ENCODE results near the gene RARRES1. TPM values are rescaled to one million over a fixed set of nuclear protein-coding genes. Genes with fewer than 3 reads are reported as not detected.

The RARRES1 gene
- total RNA-seq, 2 donors from 2014 or later, result 0.41 TPM; not detected in 1

DNA sequence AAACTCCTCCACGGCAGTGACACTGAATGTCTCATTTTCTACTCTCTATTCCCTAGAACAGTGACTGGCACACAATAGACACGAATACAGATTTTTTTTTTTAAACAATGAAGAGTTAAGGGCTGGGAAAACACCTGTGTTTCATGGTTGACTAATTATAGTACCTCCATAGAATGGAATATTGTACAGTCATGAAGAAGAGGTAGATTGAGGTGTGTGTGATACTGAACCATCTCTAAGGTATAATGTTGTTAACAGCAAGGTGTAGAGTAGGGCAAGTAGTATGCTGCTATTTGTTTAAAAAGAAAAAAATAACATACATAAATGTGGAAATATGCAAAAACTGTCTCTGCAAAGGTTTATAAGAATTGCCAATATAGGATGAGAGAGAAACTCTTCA, 5.2 kb upstream of the RARRES1 start:
- Mint-ChIP-seq H3K27me3 (ENCODE audit: low read depth) (no peaks in the 10 kb centered on the region), H3K9me3 (peaks cover 0 to 2% of the 10 kb centered on the region in 2 donors), H3K4me1 (ENCODE audit: low read depth) (no peaks in the 10 kb centered on the region), H3K36me3 (ENCODE audit: insufficient read depth in 2 of 2) (peaks cover 2 to 3% of the 10 kb centered on the region in 2 donors), H3K27ac (no peak overlapping the region), H3K4me3 (no peak overlapping the region)
- DNase-seq (no peak), ATAC-seq (replicated peaks in 1 of 2) (no peak)

DNA sequence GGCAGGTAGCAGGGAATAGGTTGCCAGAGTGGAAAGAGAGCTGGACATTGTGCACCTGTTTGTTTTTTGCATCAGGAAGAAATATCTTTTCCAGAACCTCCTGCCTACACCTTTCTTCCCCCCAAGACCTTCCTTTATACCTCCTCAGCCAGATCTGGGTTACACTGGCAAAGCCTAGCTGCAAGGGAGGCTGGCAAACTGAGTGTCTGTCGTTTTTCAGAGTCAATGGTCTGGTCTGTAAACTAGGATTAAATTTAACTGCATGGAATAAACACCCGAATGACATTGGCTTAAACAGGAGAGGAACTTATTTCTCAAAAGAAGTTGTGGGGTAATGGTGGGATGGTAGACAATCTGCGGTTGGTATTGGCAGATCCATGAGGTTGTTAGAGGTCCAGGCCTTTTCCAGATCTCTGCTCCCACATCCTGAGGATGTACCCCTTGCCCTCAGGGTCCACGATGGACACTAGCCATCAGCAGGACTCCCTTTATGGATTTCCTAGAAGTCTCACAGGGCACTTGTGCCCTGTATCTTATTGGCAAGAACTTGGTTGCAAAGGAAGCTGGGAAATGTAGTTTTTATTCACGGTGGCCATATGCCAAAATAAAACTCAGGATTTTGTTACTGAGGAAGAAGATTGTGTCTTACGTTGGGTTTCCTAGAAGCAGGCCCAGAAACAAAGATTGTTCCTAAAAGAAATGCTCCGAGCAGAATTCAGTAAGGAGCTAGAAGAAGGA, 3.2 kb upstream of the RARRES1 start:
- Mint-ChIP-seq H3K4me1 (ENCODE audit: low read depth) (no peaks in the 10 kb centered on the region), H3K9me3 (peaks cover 0 to 2% of the 10 kb centered on the region in 2 donors), H3K27me3 (ENCODE audit: low read depth) (no peaks in the 10 kb centered on the region), H3K36me3 (ENCODE audit: insufficient read depth in 2 of 2) (peaks cover 2 to 3% of the 10 kb centered on the region in 2 donors), H3K27ac (no peak overlapping the region), H3K4me3 (no peak overlapping the region)
- DNase-seq (no peak), ATAC-seq (replicated peaks in 1 of 2) (no peak)

DNA sequence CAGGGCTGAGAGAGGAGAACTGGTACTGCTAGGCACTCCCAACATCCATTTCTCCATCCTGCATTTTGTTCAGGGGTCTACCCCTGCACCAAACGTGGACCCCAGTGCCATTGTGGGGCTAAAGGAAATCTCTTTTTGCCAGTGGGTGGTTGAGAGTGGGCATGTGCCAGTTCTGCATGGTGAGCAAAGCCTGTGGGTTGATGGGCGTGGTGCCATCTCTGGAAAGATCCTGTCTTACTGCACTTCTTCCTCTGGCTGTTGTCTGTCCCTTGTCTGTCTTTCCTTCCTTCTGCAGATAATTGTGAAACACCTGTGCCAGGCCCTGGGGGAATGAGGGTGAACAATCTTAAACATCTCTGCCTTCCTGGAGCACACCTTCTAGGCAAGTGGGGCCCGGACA, 1.4 kb upstream of the RARRES1 start:
- Mint-ChIP-seq H3K36me3 (ENCODE audit: insufficient read depth in 2 of 2) (peaks cover 2 to 3% of the 10 kb centered on the region in 2 donors), H3K4me3 (no peak overlapping the region), H3K27ac (no peak overlapping the region), H3K4me1 (ENCODE audit: low read depth) (peaks cover 1% of the 10 kb centered on the region), H3K27me3 (ENCODE audit: low read depth) (no peaks in the 10 kb centered on the region), H3K9me3 (peaks cover 0 to 2% of the 10 kb centered on the region in 2 donors)
- DNase-seq (no peak), ATAC-seq (replicated peaks in 1 of 2) (no peak)

DNA sequence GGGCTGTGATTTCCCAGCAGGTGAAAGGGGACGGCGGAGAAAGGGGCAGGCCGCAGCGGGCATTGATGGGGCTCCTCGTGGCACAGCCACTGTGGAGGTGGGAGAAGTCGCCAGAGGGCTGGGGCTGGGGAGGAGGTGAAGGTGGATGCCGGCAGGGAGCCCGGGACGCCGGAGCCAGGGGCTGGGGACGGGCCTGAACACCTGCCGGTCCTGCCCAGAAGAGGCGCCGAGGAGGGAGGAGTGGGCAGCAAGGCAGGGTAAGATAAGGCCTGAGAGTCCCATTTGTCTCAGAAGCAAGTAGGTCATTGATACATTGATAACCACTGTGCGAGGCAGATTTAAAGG, 571 bp upstream of the RARRES1 start:
- H3K4me3 Mint-ChIP-seq, result no peak overlapping the region
- peaks cover 0 to 2% of the 10 kb centered on the region in 2 donors for H3K9me3 Mint-ChIP-seq
- peaks cover 2 to 3% of the 10 kb centered on the region in 2 donors for H3K36me3 Mint-ChIP-seq (ENCODE audit: insufficient read depth in 2 of 2)
- no peak overlapping the region for H3K27ac Mint-ChIP-seq
- ATAC-seq (replicated peaks in 1 of 2), result no peak
- peaks cover 9% of the 10 kb centered on the region for H3K4me1 Mint-ChIP-seq (ENCODE audit: low read depth)
- DNase-seq, result no peak
- H3K27me3 Mint-ChIP-seq (ENCODE audit: low read depth), result no peaks in the 10 kb centered on the region

DNA sequence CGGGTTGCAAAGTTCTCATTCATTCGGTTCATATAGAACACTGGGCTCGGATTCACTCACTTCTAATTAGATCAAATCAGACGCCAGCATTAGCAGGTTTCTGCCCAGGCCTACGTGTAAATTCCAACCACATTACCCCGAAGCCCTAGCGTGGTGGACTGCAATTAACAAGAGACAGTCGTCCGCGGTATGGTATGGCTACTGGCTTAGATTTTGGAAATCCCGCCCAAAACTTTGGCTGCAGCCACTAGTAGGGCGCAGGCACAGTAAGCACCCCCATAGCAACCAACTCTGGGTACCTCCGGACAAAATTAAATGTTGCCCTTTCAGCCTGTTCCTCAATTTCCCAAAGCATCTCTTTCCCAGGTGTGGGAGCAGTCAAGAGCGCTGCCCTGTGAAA, 771 bp downstream of the RARRES1 start:
- H3K9me3 Mint-ChIP-seq, result peaks cover 0 to 2% of the 10 kb centered on the region in 2 donors
- no peaks in the 10 kb centered on the region for H3K27me3 Mint-ChIP-seq (ENCODE audit: low read depth)
- H3K4me3 Mint-ChIP-seq, result peak overlapping the region; percentile 68 to 73
- H3K27ac Mint-ChIP-seq, result no peak overlapping the region
- peaks cover 17% of the 10 kb centered on the region for H3K4me1 Mint-ChIP-seq (ENCODE audit: low read depth)
- DNase-seq (no peak), ATAC-seq (replicated peaks in 1 of 2) (no peak)
- H3K36me3 Mint-ChIP-seq (ENCODE audit: insufficient read depth in 2 of 2), result peaks cover 2 to 3% of the 10 kb centered on the region in 2 donors

DNA sequence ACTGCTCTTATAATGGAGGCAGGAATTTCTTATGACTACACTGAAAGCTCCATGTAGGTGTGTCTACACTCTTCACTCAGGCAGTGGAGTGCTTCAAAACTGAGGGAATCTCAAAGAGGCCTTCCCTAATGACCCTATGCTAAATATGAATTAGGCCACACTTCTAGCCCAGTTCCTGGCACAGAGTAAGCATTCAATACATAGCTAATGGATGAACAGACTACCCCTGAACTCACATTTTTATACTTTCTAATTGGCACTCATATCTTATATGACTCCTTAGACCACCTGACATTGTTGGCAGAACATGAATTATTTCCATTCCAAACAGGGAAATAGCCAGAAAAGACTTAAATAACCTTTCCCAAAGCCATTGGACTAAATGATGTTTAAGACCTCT, 3.4 kb downstream of the RARRES1 start:
- Mint-ChIP-seq H3K27ac (no peak overlapping the region), H3K9me3 (no peaks in the 10 kb centered on the region), H3K4me3 (peak overlapping the region in 1 of 2 donors; percentile 34), H3K36me3 (ENCODE audit: insufficient read depth in 2 of 2) (no peaks in the 10 kb centered on the region), H3K4me1 (ENCODE audit: low read depth) (peaks cover 21% of the 10 kb centered on the region), H3K27me3 (ENCODE audit: low read depth) (no peaks in the 10 kb centered on the region)
- ATAC-seq (replicated peaks in 1 of 2) (no peak), DNase-seq (no peak)

DNA sequence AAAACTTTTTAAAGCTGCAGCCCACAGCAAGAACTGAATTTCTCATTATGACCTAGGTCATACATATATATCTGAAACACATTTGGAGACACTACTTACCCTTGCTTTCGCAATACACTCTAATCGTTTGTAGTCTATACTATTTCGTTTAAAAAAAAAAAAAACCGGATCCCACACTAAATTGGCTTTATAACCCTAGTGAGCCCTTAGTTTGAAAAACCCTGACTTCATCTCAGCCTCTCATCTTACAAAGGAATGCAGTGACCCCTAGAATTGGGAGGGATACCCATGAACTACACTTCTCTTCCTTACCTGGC, 4.2 kb downstream of the RARRES1 start:
- Mint-ChIP-seq H3K27ac (no peak overlapping the region), H3K36me3 (ENCODE audit: insufficient read depth in 2 of 2) (peaks cover 0 to under 1% of the 10 kb centered on the region in 2 donors), H3K4me3 (peak overlapping the region; percentile 57 to 86), H3K9me3 (no peaks in the 10 kb centered on the region), H3K4me1 (ENCODE audit: low read depth) (peaks cover 29% of the 10 kb centered on the region), H3K27me3 (ENCODE audit: low read depth) (no peaks in the 10 kb centered on the region)
- no peak for DNase-seq
- no peak for ATAC-seq (replicated peaks in 1 of 2)

DNA sequence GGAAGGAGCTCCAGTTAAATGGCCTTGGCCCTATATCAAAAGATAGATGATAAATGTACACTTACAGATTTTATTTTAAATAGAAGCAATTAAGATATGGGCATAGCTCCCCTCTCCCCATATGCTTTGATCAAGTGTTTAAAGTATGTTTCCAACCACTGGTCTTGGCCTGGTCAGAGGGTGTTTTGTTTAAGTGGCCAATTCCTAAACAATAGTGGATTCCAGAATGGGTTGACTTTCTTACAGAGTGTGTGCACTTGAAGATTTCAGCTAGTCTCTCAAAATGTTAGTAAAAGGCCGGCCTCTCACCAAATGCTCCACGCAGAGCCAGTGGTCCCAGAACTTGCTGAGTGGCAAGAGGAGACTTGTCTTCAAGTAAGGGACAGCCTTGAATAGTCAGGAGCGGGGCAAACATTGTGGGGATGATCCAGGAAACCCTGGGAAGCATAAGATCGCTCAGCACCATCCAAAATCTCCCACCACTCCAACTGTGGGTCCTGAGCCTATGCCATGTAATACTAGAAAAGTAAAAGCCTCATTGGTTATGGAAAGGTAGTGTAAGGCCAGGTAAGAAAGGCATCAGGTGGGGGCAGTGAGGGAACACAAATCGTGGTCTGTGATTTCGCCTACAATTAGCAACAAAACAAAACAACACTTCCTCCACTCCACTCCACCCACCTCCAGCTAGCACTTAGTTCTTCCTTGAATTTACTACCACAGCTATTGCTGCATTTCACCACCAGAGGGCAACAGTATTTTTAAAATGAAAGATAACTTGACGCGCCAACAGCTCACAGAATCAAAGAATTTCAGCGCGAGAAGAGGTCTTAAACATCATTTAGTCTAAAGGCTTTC, 4.8 kb downstream of the RARRES1 start:
- H3K4me1 Mint-ChIP-seq (ENCODE audit: low read depth), result peaks cover 34% of the 10 kb centered on the region
- peaks cover 0 to 4% of the 10 kb centered on the region in 2 donors for H3K36me3 Mint-ChIP-seq (ENCODE audit: insufficient read depth in 2 of 2)
- peak overlapping the region; percentile 57 to 86 for H3K4me3 Mint-ChIP-seq
- ATAC-seq (replicated peaks in 1 of 2) (peak; percentile 37 to 49), DNase-seq (peak; percentile 40 to 46)
- no peaks in the 10 kb centered on the region for H3K9me3 Mint-ChIP-seq
- no peak overlapping the region for H3K27ac Mint-ChIP-seq
- H3K27me3 Mint-ChIP-seq (ENCODE audit: low read depth), result no peaks in the 10 kb centered on the region

DNA sequence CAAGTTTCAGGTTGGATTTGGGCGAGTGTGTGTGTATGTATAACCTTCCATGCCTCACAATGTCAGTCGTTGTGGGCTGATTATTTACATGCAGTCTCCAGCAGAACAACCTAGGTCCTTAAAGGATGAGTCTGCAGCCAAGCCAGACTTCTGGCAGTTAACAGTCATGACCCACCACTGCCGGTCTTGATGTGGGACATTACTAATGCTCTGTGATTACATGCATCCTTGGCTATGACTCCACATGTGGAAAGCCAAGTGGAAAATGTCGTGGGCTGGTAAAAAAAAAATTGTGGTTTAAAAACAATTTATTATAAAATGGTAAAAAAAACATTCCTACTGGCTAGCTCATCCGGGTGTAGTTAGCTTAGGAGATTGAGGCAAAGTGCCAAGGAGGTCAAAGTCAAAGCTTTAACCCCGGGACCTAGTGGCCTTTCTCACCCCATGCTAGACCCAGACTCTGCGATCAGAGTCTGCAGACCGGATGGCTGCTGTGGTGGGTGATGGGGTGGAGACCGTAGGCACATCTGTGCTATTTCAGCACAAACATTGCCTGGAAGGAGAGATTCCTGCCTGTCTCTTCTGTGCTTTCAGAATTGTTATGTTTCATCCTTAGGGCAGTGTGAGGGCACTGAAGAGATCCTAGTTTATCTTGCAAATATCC, 6.8 kb downstream of the RARRES1 start:
- H3K27me3 Mint-ChIP-seq (ENCODE audit: low read depth), result no peaks in the 10 kb centered on the region
- no peak overlapping the region for H3K4me3 Mint-ChIP-seq
- ATAC-seq (replicated peaks in 1 of 2), result peak; percentile 61 to 63
- peaks cover 47% of the 10 kb centered on the region for H3K4me1 Mint-ChIP-seq (ENCODE audit: low read depth)
- H3K9me3 Mint-ChIP-seq, result no peaks in the 10 kb centered on the region
- H3K27ac Mint-ChIP-seq, result no peak overlapping the region
- peaks cover 4 to 6% of the 10 kb centered on the region in 2 donors for H3K36me3 Mint-ChIP-seq (ENCODE audit: insufficient read depth in 2 of 2)
- peak in 1 of 2 donors; percentile 14 for DNase-seq

DNA sequence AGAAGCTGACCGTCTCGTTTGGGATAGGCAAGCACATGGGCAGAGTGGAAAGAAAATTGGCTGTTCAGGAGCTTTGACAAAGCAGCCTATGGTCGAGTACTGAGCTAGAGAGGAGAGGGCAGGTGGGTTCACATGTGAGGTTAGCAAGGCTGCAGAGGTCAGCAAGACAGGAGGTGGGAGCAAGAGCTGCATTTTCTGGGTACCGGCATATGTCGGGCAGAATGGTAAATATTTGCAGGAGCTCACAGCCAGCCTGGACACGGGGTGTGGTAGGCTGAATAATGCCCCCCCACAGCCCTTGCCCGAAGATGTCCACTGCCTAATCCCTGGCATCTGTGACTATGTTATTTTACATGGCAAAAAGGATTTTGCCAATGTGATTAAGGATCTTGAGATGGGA, 8.3 kb downstream of the RARRES1 start:
- Mint-ChIP-seq H3K4me3 (no peak overlapping the region), H3K9me3 (no peaks in the 10 kb centered on the region), H3K4me1 (ENCODE audit: low read depth) (peaks cover 50% of the 10 kb centered on the region), H3K36me3 (ENCODE audit: insufficient read depth in 2 of 2) (peaks cover 4 to 6% of the 10 kb centered on the region in 2 donors), H3K27me3 (ENCODE audit: low read depth) (no peaks in the 10 kb centered on the region), H3K27ac (no peak overlapping the region)
- ATAC-seq (replicated peaks in 1 of 2) (no peak), DNase-seq (no peak)

DNA sequence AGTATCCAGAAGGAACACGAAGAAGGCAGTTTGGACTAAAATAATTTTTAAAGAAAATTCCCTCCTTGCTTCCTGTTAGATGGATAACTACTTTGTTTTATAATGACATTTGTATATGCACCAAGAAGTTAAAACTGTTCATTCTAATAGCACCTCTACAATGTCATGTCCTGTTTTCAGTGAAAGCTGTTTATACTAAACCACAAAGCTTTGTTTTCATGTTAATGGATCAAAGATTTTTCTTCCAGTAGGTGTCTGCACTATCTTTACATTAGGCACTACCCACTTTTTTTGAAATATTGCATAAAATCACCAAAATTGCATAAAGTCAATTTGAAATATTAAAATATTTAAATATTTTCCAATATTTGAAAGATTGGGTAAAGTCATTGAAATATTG, 10.1 kb downstream of the RARRES1 start:
- H3K9me3 Mint-ChIP-seq, result no peaks in the 10 kb centered on the region
- H3K4me1 Mint-ChIP-seq (ENCODE audit: low read depth), result peaks cover 42% of the 10 kb centered on the region
- no peak overlapping the region for H3K27ac Mint-ChIP-seq
- peaks cover 4 to 6% of the 10 kb centered on the region in 2 donors for H3K36me3 Mint-ChIP-seq (ENCODE audit: insufficient read depth in 2 of 2)
- no peaks in the 10 kb centered on the region for H3K27me3 Mint-ChIP-seq (ENCODE audit: low read depth)
- ATAC-seq (replicated peaks in 1 of 2) (no peak), DNase-seq (no peak)
- H3K4me3 Mint-ChIP-seq, result no peak overlapping the region

DNA sequence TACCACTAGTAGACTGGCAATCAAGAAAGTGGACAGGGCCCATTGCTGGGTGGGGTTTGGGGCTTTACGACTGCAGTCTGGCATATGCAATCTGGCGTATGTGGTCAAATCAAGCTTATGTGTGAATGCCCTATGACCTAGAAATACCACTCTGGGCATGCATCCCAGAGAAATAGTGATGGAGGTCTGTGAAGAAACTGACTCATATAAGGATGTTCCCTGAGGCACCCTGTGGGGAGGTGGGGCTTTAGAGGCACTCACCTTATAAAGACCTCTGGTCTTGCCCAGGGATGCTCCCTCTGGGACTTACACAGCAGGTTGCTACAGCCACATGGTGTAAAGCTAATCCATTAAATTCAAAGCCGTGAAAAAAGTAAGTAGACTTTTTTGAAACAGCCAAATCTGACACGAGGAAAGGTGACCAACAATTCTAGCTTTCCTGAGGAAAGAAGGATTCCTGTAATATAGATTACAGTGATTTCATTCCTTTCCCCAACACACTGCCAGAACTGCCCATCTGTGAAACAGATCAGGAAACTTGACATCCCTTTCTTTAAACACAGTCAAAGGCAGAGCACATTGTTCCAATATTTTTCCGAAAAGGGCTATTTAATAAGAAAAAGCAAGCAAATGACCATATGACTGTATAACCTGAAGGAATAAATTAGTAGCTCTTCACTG, 13.6 kb downstream of the RARRES1 start:
- peaks cover 48% of the 10 kb centered on the region for H3K4me1 Mint-ChIP-seq (ENCODE audit: low read depth)
- ATAC-seq (replicated peaks in 1 of 2) (no peak), DNase-seq (no peak)
- H3K9me3 Mint-ChIP-seq, result no peaks in the 10 kb centered on the region
- H3K27me3 Mint-ChIP-seq (ENCODE audit: low read depth), result no peaks in the 10 kb centered on the region
- no peak overlapping the region for H3K27ac Mint-ChIP-seq
- no peak overlapping the region for H3K4me3 Mint-ChIP-seq
- peaks cover 4 to 6% of the 10 kb centered on the region in 2 donors for H3K36me3 Mint-ChIP-seq (ENCODE audit: insufficient read depth in 2 of 2)

DNA sequence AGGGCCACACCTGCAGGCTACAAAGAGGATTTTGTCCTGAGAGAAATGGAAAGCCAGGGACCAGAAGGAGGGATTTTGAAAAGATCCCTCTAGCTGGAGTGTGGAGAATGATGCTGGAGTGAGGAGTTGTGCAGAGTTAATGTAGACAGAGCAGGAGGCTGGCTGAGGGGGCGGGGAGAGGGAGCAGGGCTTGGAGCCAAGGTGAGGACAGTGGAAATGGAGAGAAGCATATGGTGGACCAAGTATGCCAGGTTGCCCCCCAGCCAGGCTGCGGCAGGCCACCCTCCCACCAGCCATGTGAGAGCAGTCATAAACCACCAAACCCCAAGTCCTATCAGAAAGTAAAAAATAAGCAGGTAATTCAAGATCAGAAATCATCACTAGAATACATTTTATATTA, 14.7 kb downstream of the RARRES1 start:
- H3K27me3 Mint-ChIP-seq (ENCODE audit: low read depth), result no peaks in the 10 kb centered on the region
- H3K9me3 Mint-ChIP-seq, result no peaks in the 10 kb centered on the region
- H3K4me3 Mint-ChIP-seq, result no peak overlapping the region
- H3K4me1 Mint-ChIP-seq (ENCODE audit: low read depth), result peaks cover 48% of the 10 kb centered on the region
- peaks cover 2 to 4% of the 10 kb centered on the region in 2 donors for H3K36me3 Mint-ChIP-seq (ENCODE audit: insufficient read depth in 2 of 2)
- ATAC-seq (replicated peaks in 1 of 2) (no peak), DNase-seq (no peak)
- no peak overlapping the region for H3K27ac Mint-ChIP-seq

Data from activated T-cell treated with anti-CD3 and anti-CD28 coated beads, Interleukin-2, amount 50 U/mL, for 72 hours (primary cell).